Measurements from ENCODE around the gene ATP6V1G2.
"Not testable (repeated sequence)": the region's sequence is repeated elsewhere in the genome, so short reads cannot be mapped to it uniquely, and the experiment has no call there.

The ATP6V1G2 gene

GRCh38 chr6:31529329-31530150 lies 16.9 kb downstream of the ATP6V1G2 start:
- no peak for DNase-seq (ENCODE audit: low spot score)

- no peak for DNase-seq (ENCODE audit: low spot score)
Measured at GRCh38 chr6:31528821-31529328, 17.5 kb downstream of the ATP6V1G2 start, which contains the start of gene MCCD1. Gene MCCD1 (plus strand): TSS chr6:31528962. CDS start chr6:31529015, 53 bp downstream.

DNA sequence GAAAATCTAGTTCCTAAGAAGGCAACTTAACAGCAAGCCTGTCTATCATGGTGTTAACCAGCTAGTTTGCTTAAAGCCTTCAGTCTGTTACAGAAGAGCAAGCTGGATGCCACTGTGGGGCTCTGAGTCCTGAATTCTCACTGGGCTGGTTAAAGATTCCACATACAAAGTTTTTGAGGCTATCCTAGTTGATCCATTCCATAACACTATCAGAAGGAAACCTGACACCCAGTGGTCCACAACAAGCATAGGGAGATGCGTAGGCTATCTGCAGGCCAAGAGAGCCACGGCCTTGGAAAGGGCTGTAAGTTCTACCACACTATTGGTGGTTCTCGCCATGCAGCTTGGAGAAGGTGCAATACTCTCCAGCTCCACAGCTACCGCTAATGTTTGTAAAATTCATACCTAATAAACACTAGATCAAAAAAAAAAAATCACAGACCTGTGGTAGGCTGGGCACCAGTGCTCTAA lies 18.1 kb downstream of the ATP6V1G2 start:
- DNase-seq (ENCODE audit: low spot score): peak; percentile 19

DNA sequence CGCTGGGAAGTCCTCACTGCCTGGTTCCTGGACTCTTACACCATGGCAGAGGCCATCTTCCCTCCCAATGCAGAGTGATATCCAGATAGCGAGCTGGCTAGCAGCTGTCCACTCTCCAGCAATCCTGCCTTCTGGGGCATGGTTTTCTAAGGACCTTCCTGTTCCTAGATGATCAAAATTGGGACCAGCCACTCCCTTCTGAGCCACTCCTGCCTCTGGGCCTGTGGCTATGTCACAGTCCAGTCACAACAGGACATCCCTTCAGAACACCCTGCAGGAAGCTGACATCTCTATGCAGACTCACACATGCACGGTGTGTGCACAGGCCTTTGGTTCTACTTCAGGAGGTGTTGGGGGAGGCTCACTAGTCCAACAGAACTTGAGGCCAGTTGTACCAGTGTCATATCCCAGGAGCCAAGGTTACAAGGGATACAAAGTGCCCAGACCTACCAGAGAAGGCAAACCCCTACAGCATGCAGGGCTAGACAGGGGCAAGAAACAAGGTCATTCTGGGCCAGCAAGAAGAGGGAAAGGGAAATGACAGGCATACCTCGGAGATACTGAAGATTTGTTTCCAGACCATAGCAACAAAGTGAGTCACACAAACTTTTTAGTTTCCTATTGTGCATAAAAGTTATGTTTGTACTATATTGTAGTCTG lies 20.3 kb downstream of the ATP6V1G2 start:
- DNase-seq (ENCODE audit: low spot score): no peak

DNA sequence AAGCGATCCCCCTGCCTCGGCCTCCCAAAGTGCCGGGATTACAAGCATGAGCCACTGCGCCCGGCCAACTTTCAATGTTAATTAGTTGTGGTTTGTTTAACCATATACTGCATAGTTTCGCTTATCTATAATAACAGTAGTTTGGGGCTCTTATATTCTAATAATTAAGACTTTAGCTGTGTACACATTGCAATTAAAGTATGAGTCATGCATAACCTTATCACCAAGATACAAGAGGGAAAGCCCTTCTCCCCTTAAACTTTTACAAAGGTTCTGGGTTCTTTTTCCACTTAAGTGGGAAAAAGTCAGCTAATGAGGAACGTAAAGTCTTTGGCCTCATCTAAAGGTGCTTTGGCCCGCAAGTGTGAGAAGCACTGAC lies 20.9 kb downstream of the ATP6V1G2 start:
- DNase-seq (ENCODE audit: low spot score): no peak

GRCh38 chr6:31521835-31522234 lies 24.6 kb downstream of the ATP6V1G2 start:
- DNase-seq (ENCODE audit: low spot score): no peak

- DNase-seq (ENCODE audit: low spot score): no peak
Measured at GRCh38 chr6:31513456-31514165, 32.8 kb downstream of the ATP6V1G2 start.

- DNase-seq (ENCODE audit: low spot score): no peak
Measured at GRCh38 chr6:31510007-31510406, 36.4 kb downstream of the ATP6V1G2 start.

DNA sequence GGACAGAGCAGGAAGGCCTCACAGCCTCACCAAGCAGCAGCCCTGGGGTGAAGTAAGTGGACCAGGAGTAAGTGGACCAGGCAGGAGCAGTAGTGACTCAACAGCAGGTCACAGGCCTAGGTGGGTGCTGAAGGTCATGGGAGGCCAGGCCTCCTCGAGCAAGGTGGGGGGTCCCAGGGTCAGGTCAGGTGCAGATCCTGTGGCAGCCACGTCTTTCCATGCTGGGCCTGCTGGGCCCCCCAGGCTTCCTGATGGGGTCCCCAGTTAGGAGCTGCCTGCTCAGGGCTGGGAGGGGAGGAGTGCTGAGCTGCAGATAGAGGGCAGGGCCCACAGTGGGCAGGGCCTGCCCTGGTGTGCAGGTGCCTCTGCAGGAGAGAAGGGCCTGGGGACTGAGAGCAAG lies 37.4 kb downstream of the ATP6V1G2 start:
- DNase-seq (ENCODE audit: low spot score): not testable (repeated sequence)

- no peak for DNase-seq (ENCODE audit: low spot score)
Measured at GRCh38 chr6:31502586-31502985, 43.8 kb downstream of the ATP6V1G2 start.

DNA sequence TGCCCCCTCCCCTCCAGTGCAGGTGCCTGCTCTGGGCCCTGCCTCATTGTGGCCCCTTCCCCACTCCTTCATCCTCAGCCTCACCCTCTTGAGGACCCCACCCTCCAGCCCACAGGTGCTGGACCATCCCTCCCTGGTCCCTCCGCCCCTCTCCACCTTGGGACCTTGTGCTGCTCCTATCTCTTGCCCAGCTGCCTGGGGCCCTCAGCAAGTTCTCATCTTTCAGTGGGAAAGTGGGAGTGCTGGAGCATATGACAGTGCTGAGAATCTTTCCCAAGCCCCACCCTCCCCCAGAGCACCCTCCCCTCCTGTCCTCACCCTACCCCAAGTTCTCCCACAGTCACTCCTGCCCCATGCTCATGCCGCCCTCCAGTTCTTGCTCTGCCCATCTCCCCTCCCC lies 46.8 kb downstream of the ATP6V1G2 start:
- not testable (repeated sequence) for DNase-seq (ENCODE audit: low spot score)

DNA sequence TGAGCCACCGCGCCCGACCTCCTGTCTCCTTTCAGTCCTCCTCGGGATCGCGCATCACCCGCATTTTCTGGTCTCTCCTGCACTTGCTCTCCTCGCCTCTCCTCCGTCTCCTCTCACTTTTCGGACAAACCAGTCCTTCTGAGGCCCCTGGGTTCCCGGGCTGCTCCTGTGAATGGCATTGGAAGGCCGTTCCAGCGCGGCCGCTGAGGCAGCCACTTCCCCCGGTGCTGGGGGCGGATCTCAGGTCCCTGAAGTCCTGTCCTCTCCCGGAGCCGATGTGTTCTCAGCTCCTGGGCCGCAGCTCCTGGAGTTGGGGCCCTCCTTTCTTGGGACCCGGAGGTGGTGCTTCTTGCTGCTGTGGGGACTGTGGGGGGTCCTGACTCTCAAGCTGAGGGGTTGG lies 47.7 kb downstream of the ATP6V1G2 start:
- no peak for DNase-seq (ENCODE audit: low spot score)

DNA sequence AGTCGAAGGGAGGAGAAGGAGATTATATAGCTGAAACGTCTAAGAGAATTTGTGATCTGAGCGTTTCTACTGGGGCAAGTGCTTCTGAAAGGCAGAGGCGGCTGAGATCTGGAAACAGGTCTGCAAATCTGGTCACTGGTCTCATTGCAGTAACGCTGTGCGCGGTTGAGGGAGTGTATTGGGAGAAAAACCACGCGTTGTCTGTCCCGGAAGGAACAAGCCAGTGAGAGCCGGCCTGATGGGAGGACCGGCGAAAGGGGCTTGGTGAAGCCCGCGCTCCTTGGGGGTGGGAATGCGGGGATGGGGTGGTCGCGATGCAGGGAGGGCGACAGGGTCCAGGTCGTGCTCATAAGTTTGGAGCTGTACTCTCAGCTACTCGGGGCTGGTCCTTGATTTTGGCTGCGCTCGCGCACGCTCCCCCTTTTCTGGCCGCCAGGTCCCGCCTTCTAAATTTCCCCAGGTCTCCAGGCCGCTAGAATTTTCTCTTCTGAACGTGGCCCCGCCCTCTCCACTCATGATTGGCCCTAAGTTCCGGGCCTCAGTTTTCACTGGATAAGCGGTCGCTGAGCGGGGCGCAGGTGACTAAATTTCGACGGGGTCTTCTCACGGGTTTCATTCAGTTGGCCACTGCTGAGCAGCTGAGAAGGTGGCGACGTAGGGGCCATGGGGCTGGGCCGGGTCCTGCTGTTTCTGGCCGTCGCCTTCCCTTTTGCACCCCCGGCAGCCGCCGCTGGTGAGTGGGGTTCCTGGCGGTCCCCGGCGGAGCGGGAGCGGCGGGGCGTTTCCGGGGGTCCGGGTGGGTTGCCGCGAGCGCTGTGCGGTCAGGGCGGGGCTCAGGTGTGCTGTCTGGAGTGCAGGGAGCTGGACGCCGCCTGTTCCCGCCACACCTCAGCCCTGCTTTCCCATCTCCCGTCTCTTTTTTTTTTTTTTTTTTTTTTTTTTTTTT lies 48.6 kb downstream of the ATP6V1G2 start, which contains the start of gene MICB:
TSS of gene MICB (plus strand) at position 615 of the 946 bp plus-strand sequence. CDS start at position 664, 49 bp downstream.
- DNase-seq (ENCODE audit: low spot score): peak; percentile 89

DNA sequence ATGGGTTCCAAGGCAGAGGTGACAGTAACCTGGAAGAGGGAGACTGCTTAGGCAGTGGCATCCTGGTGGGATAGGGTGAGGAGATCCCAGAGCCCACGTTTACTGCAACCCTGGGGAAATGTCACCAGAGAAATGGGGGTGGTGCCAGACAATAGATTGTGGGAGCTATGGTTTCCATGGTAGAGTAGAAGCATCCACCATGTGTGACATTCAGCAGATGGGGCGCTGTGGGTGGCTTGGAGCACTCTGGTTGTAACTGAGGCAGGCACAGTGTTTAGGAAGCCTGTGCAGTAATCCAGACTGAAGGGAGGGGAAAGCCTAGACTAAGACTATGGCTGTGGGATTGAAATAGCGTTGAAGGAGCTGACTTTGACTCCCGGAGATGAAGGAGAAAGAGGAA lies 49.6 kb downstream of the ATP6V1G2 start:
- not testable (repeated sequence) for DNase-seq (ENCODE audit: low spot score)

DNA sequence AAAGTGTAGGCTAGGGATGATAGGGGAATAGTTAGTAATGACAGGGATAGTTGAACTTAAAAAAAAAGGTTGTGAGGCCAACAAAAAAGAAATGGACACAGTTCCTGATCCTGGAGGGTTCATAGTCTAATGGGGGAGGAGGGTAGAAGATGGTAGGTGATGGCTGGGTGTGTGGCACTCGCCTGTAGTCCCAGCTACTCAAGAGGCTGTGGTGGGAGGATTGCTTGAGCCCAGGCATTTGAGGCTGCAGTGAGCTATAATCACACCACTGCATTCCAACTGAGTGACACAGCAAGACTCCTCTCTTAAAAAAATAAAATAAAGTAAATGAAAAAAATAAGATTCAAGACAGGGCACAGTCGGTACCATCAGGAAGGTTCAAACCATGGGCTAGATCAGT lies 50.8 kb downstream of the ATP6V1G2 start:
- no peak for DNase-seq (ENCODE audit: low spot score)

Measured in SW480 (cell line).